ES-I3 (cell line): ENCODE results near the gene SLC37A2.

Experiments
- H3K36me3 ChIP-seq: 2 replicates; pipeline ENCODE4 v1.6.1; 2013; ENCODE audit warnings: mild to moderate bottlenecking, low read length, control low read depth, moderate library complexity; ENCODE audit not compliant: insufficient read depth
- H3K4me1 ChIP-seq: 2 replicates; pipeline ENCODE4 v1.6.1; 2013; ENCODE audit warnings: mild to moderate bottlenecking, control low read depth, low read length; ENCODE audit not compliant: insufficient read depth
- H3K9ac ChIP-seq: 2 replicates; pipeline ENCODE4 v1.6.1; 2013; ENCODE audit warnings: low read depth, mild to moderate bottlenecking, low read length, moderate library complexity
- H3K9me3 ChIP-seq: 2 replicates; pipeline ENCODE4 v1.6.1; 2013; ENCODE audit warnings: mild to moderate bottlenecking, low read length, moderate library complexity; ENCODE audit not compliant: control insufficient read depth, insufficient read depth

Gene SLC37A2

GRCh38 chr11:125062218-125062930 lies 731 bp upstream of the SLC37A2 start:
- H3K9ac ChIP-seq, result peak overlapping the region; percentile 64
- H3K4me1 ChIP-seq, result peaks cover 10% of the 10 kb centered on the region
- H3K36me3 ChIP-seq, result no peaks in the 10 kb centered on the region
- H3K9me3 ChIP-seq, result no peaks in the 10 kb centered on the region

- Histone ChIP-seq H3K36me3 (no peaks in the 10 kb centered on the region), H3K9me3 (no peaks in the 10 kb centered on the region), H3K9ac (peak overlapping the region; percentile 64), H3K4me1 (peaks cover 10% of the 10 kb centered on the region)
Observed at GRCh38 chr11:125063429-125064043, 431 bp downstream of the SLC37A2 start.

- H3K4me1 ChIP-seq, result peaks cover 10% of the 10 kb centered on the region
- no peaks in the 10 kb centered on the region for H3K36me3 ChIP-seq
- no peaks in the 10 kb centered on the region for H3K9me3 ChIP-seq
- H3K9ac ChIP-seq, result peak overlapping the region; percentile 64
Observed at GRCh38 chr11:125064070-125064469, 965 bp downstream of the SLC37A2 start.

GRCh38 chr11:125068368-125068767 lies 5.3 kb downstream of the SLC37A2 start:
- Histone ChIP-seq H3K4me1 (peaks cover 14% of the 10 kb centered on the region; the same call in 1 of the 2 replicates), H3K9me3 (no peaks in the 10 kb centered on the region), H3K9ac (no peak overlapping the region), H3K36me3 (no peaks in the 10 kb centered on the region)

- H3K9me3 ChIP-seq, result no peaks in the 10 kb centered on the region
- H3K4me1 ChIP-seq, result peaks cover 11% of the 10 kb centered on the region; the same call in 1 of the 2 replicates
- no peak overlapping the region for H3K9ac ChIP-seq
- H3K36me3 ChIP-seq, result no peaks in the 10 kb centered on the region
Observed at GRCh38 chr11:125069008-125069407, 5.9 kb downstream of the SLC37A2 start.

GRCh38 chr11:125069796-125070195 lies 6.7 kb downstream of the SLC37A2 start:
- no peak overlapping the region for H3K9ac ChIP-seq
- H3K4me1 ChIP-seq, result peaks cover 10% of the 10 kb centered on the region; the same call in 1 of the 2 replicates
- no peaks in the 10 kb centered on the region for H3K9me3 ChIP-seq
- H3K36me3 ChIP-seq, result no peaks in the 10 kb centered on the region

- no peak overlapping the region for H3K9ac ChIP-seq
- peaks cover 11% of the 10 kb centered on the region; the same call in 1 of the 2 replicates for H3K4me1 ChIP-seq
- H3K9me3 ChIP-seq, result no peaks in the 10 kb centered on the region
- H3K36me3 ChIP-seq, result no peaks in the 10 kb centered on the region
Observed at GRCh38 chr11:125070699-125071254, 7.7 kb downstream of the SLC37A2 start.

- no peaks in the 10 kb centered on the region for H3K36me3 ChIP-seq
- no peak overlapping the region for H3K9ac ChIP-seq
- peaks cover 17% of the 10 kb centered on the region; the same call in 1 of the 2 replicates for H3K4me1 ChIP-seq
- H3K9me3 ChIP-seq, result no peaks in the 10 kb centered on the region
Observed at GRCh38 chr11:125071435-125071834, 8.3 kb downstream of the SLC37A2 start.

- H3K4me1 ChIP-seq, result peaks cover 17% of the 10 kb centered on the region; the same call in 1 of the 2 replicates
- H3K9ac ChIP-seq, result no peak overlapping the region
- H3K36me3 ChIP-seq, result no peaks in the 10 kb centered on the region
- no peaks in the 10 kb centered on the region for H3K9me3 ChIP-seq
Observed at GRCh38 chr11:125071846-125072217, 8.7 kb downstream of the SLC37A2 start.

GRCh38 chr11:125072218-125072960 lies 9.3 kb downstream of the SLC37A2 start:
- H3K36me3 ChIP-seq, result no peaks in the 10 kb centered on the region
- peaks cover 17% of the 10 kb centered on the region; the same call in 1 of the 2 replicates for H3K4me1 ChIP-seq
- no peak overlapping the region for H3K9ac ChIP-seq
- H3K9me3 ChIP-seq, result no peaks in the 10 kb centered on the region

- Histone ChIP-seq H3K9ac (no peak overlapping the region), H3K36me3 (no peaks in the 10 kb centered on the region), H3K9me3 (no peaks in the 10 kb centered on the region), H3K4me1 (peaks cover 17% of the 10 kb centered on the region; the same call in 1 of the 2 replicates)
Observed at GRCh38 chr11:125072961-125073590, 10.0 kb downstream of the SLC37A2 start.

GRCh38 chr11:125073616-125074483 lies 10.7 kb downstream of the SLC37A2 start:
- peaks cover 17% of the 10 kb centered on the region; the same call in 1 of the 2 replicates for H3K4me1 ChIP-seq
- H3K9ac ChIP-seq, result no peak overlapping the region
- H3K9me3 ChIP-seq, result no peaks in the 10 kb centered on the region
- no peaks in the 10 kb centered on the region for H3K36me3 ChIP-seq

GRCh38 chr11:125074511-125075241 lies 11.6 kb downstream of the SLC37A2 start:
- no peaks in the 10 kb centered on the region for H3K9me3 ChIP-seq
- no peak overlapping the region for H3K9ac ChIP-seq
- peaks cover 17% of the 10 kb centered on the region; the same call in 1 of the 2 replicates for H3K4me1 ChIP-seq
- no peaks in the 10 kb centered on the region for H3K36me3 ChIP-seq
